GM13976 (cell line): ENCODE results near the gene HOXC9.

ENCODE experiments used
- DNase-seq: peaks from one replicate; pipeline ENCODE4 v3.0.0; 2012; ENCODE audit warnings: low spot score
- in situ Hi-C: fragments of 300-500 bp; cut with MboI; formaldehyde crosslinking; loops from one replicate; pipeline ENCODE4 v1.12.0; 2022; ENCODE audit warnings: low sequenced_read_pairs, mixed read lengths, inconsistent platforms; ENCODE audit not compliant: unreplicated experiment
- TF ChIP-seq, protein P1 (sequence below): IDR thresholded peaks from 2 replicates; pipeline ENCODE4 v1.5.1; 2012; ENCODE audit warnings: borderline replicate concordance, mild to moderate bottlenecking; ENCODE audit not compliant: insufficient read depth; ENCODE audit errors: extremely low read depth, missing control alignments, control extremely low read depth

The HOXC9 gene

DNA sequence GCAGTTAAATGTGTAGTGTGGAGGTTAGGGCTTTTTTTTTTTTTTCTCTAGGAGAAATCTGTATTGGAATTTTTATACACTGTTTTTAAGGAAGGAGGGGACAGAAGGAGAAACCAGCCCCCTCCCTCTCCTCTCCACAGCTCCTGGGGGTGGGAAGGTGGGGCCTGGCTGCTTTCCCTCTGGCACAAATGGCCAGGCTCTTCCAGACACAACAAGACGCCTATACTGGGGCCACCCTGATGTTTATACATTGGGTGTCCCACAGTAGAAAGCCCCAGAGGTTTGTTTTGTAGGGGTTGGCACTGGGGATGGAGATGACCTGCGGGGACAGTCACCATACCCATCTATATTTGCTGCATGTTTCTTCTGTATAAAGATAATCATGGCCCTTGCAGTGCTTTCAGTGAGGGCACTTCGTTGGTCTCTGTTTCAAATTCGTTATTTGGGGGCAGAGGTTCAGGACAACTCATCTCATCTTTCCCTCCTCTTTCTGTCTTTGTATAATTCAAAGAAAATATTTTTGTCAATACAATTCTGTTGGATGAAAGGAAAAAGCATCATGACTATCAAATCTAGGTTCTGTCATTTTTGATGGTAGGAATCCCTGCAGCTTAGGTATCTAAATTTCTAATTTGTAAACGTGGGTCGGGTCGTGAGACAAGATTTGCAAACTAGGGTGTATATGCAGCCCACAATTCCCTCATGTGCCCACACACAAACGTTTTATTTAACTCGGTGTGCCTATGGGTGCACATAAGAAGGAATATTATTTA, 23.0 kb upstream of the HOXC9 start:
- DNase-seq: no peak
- in situ Hi-C loops: no loop called here
- TF ChIP-seq, protein P1, sequence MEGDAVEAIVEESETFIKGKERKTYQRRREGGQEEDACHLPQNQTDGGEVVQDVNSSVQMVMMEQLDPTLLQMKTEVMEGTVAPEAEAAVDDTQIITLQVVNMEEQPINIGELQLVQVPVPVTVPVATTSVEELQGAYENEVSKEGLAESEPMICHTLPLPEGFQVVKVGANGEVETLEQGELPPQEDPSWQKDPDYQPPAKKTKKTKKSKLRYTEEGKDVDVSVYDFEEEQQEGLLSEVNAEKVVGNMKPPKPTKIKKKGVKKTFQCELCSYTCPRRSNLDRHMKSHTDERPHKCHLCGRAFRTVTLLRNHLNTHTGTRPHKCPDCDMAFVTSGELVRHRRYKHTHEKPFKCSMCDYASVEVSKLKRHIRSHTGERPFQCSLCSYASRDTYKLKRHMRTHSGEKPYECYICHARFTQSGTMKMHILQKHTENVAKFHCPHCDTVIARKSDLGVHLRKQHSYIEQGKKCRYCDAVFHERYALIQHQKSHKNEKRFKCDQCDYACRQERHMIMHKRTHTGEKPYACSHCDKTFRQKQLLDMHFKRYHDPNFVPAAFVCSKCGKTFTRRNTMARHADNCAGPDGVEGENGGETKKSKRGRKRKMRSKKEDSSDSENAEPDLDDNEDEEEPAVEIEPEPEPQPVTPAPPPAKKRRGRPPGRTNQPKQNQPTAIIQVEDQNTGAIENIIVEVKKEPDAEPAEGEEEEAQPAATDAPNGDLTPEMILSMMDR: no peak

GRCh38 chr12:53977596-53978445, 22.1 kb upstream of the HOXC9 start:
- DNase-seq: no peak
- TF ChIP-seq, protein P1: no peak
- in situ Hi-C loops: no loop called here

GRCh38 chr12:53978477-53979356, 21.2 kb upstream of the HOXC9 start:
- no peak for DNase-seq
- TF ChIP-seq, protein P1: no peak
- in situ Hi-C loops: no loop called here

DNA sequence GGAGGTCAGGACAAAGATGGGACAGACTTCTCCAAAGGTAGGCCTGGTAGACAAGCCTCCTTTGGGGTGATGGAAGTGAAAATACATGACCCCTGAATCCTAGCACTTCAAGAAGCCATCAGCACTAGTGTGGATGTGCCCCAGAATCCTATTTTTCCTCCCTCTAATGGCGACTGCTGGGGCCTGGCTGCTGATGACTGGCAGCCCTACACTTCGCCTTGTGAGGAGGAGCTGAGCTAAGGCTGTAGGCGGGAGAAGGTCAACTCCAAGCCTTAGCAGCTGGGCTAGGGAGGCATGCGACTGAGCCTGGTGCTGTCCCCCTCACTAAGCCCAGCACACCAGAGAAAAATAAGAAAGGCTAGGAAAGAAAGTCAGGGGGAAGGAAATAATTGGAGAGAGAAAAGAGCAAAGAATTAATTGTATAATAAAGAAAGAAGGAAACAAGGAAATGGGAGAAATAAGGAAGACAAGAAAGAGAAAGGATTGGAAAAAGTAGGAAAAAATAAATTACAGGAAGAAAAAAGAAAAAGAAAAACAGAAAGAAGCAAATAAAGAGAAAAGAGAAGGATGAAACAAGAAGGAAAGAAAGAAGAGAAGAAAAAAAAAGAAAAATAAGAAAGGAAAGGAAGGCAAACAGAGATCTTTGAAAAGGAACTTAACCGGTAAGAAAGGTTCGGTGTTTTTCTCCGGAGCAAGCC, 19.7 kb upstream of the HOXC9 start:
- in situ Hi-C loops: no loop called here
- TF ChIP-seq, protein P1: no peak
- DNase-seq: no peak

GRCh38 chr12:53980802-53981496, 19.0 kb upstream of the HOXC9 start:
- no peak for DNase-seq

More at GRCh38 chr12:53980802-53981496, 19.0 kb upstream of the HOXC9 start:
- TF ChIP-seq, protein P1: no peak
- in situ Hi-C loops: no loop called here
